Effector memory CD4-positive, alpha-beta T cell (primary cell): ENCODE measurements around the gene ABHD6.
"Not testable (repeated sequence)": the region's sequence is repeated elsewhere in the genome, so short reads cannot be mapped to it uniquely, and the experiment has no call there.

Experiments
- DNase-seq, 3 donors: peaks; one replicate each; pipeline ENCODE4 v3.0.0-alpha.2; 2020
- H3K27ac ChIP-seq: 2 replicates; pipeline ENCODE4 v1.7.0; 2013; ENCODE audit warnings: mild to moderate bottlenecking, low read length, moderate library complexity; ENCODE audit not compliant: insufficient read depth, poor library complexity, severe bottlenecking
- H3K27me3 ChIP-seq: replicated peaks from 2 replicates; pipeline ENCODE4 v1.7.0; 2013; ENCODE audit warnings: mild to moderate bottlenecking, low read length; ENCODE audit not compliant: insufficient read depth, control insufficient read depth, poor library complexity, severe bottlenecking
- H3K36me3 ChIP-seq: 2 replicates; pipeline ENCODE4 v1.7.0; 2013; ENCODE audit warnings: mild to moderate bottlenecking, low read length, moderate library complexity; ENCODE audit not compliant: control insufficient read depth, insufficient read depth
- H3K4me1 ChIP-seq: 2 replicates; pipeline ENCODE4 v1.7.0; 2013; ENCODE audit warnings: low read length, mild to moderate bottlenecking; ENCODE audit not compliant: control insufficient read depth, insufficient read depth, poor library complexity, severe bottlenecking
- H3K4me3 ChIP-seq: 2 replicates; pipeline ENCODE4 v1.7.0; 2013; ENCODE audit warnings: low read length, low read depth, mild to moderate bottlenecking; ENCODE audit not compliant: insufficient read depth, poor library complexity, severe bottlenecking
- H3K9me3 ChIP-seq: 2 replicates; pipeline ENCODE4 v1.7.0; 2013; ENCODE audit warnings: mild to moderate bottlenecking, low read length, moderate library complexity; ENCODE audit not compliant: control insufficient read depth

Gene ABHD6

DNA sequence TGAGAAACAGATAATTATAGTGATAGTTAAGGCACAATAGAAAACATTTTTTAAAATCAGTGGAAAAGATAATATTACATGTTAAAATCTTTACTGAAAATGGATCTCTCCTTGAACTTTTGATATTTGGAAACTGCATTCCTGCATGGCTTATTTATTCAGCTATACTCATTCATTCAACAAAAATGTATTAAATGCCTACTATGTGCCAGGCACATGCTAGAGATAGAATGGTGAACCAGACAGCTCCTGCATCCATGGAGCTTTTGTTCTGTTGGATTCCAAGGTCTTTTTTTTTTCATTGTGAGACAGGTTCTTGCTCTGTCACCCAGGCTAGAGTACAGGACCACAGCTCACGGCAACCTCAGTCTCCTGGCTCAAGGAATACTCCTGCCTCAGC lies 99.6 kb downstream of the ABHD6 start:
- H3K27ac ChIP-seq = no peak overlapping the region
- H3K4me1 ChIP-seq = peaks cover 4% of the 10 kb centered on the region
- no peaks in the 10 kb centered on the region for H3K36me3 ChIP-seq
- no peak overlapping the region for H3K4me3 ChIP-seq
- DNase-seq = no peak
- no peaks in the 10 kb centered on the region for H3K27me3 ChIP-seq
- no peaks in the 10 kb centered on the region for H3K9me3 ChIP-seq

DNA sequence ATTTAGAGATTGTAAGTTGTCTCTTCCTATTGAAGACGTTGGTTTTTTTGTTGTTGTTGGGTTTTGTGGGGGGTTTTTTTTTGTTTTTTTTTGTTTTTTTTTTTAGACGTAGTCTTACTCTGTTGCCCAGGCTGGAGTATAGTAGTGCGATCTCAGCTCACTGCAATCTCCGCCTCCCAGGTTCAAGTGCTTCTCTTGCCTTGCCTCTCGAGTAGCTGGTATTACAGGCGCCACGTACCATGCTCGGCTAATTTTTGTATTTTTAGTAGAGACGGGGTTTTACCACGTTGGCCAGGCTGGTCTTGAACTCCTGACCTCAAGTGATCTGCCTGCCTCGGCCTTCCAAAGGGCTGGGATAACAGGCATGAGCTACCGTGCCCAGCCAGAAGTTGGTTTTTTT lies 101.6 kb downstream of the ABHD6 start:
- H3K4me3 ChIP-seq, H3K4me1 ChIP-seq, H3K27ac ChIP-seq, H3K36me3 ChIP-seq, H3K9me3 ChIP-seq, H3K27me3 ChIP-seq, DNase-seq: not testable (repeated sequence)

DNA sequence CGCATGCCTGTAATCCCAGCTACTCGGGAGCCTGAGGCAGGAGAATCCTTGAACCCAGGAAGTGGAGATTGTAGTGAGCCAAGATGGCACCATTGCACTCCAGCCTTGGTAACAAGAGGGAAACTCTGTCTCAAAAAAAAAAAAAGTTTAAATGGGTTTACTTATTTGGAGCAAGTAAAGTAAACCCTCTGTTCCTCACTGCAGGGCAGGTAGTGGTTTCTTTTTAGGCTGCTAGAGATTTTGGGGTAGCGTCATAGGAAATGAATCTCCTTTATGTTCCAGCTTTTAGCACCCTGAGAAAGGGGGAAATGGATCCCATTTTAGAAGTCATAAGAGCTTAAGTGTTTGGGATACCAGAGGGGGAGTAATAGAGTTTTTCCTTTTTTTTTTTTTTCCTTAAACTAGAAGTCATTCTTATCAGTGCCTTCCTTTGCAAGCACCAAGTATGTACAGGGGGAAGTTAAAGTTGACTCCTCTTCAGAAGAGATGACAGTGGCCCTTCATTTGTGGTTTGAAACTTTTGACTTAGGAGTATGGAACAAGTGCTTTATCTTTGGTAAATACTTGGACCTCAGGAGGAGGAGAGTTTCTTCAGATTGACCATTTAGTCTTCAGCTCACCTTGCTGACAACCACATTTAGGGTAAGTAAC lies 103.1 kb downstream of the ABHD6 start:
- no peaks in the 10 kb centered on the region for H3K27me3 ChIP-seq
- no peaks in the 10 kb centered on the region for H3K4me1 ChIP-seq
- no peak overlapping the region for H3K27ac ChIP-seq
- no peaks in the 10 kb centered on the region for H3K36me3 ChIP-seq
- no peak overlapping the region for H3K4me3 ChIP-seq
- DNase-seq = no peak
- H3K9me3 ChIP-seq = no peaks in the 10 kb centered on the region

- Histone ChIP-seq H3K9me3 (no peaks in the 10 kb centered on the region), H3K27me3 (no peaks in the 10 kb centered on the region), H3K4me3 (no peak overlapping the region), H3K27ac (no peak overlapping the region), H3K4me1 (no peaks in the 10 kb centered on the region), H3K36me3 (no peaks in the 10 kb centered on the region)
- DNase-seq = no peak
Measured at GRCh38 chr3:58341376-58341775, 103.8 kb downstream of the ABHD6 start.

DNA sequence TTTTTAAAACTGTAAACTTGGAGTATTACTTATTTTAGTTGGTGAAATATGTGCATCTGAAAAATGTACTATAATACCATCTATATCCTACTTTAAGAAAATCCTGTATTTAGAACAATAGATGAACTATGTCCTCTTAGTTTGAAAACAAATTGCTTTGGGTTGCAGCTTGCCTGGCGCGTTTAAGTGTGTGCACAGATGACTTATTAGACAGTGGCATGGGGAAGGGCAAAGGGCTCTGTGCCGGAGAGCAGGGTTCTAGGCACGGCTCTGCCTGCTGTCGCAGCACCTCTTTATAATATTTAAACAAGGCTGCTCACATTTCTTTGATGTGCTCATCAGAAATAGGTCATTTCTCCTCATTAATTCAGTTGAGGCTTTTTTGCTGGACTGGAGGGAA lies 105.1 kb downstream of the ABHD6 start:
- Histone ChIP-seq H3K27me3 (no peaks in the 10 kb centered on the region), H3K4me3 (no peak overlapping the region), H3K9me3 (no peaks in the 10 kb centered on the region), H3K36me3 (no peaks in the 10 kb centered on the region), H3K27ac (no peak overlapping the region), H3K4me1 (no peaks in the 10 kb centered on the region)
- DNase-seq = no peak
